NCI-H2227 (cell line): ENCODE results near the gene FUBP1.
"Not testable (repeated sequence)": the region's sequence is repeated elsewhere in the genome, so short reads cannot be mapped to it uniquely, and the experiment has no call there.

Experiments used
- DNase-seq: peaks from one replicate; lab custom pipeline; 2025; ENCODE audit not compliant: unreplicated experiment; lab: John Stamatoyannopoulos, UW

Gene FUBP1

GRCh38 chr1:77950873-77951272 lies 28.0 kb downstream of the FUBP1 start:
- no peak for DNase-seq

- peak; percentile 16 for DNase-seq
Measured at GRCh38 chr1:77948841-77949424, 29.9 kb downstream of the FUBP1 start.

- no peak for DNase-seq
Measured at GRCh38 chr1:77945345-77945744, 33.5 kb downstream of the FUBP1 start.

GRCh38 chr1:77942400-77943140 lies 36.3 kb downstream of the FUBP1 start:
- no peak for DNase-seq

GRCh38 chr1:77940921-77941570 lies 37.8 kb downstream of the FUBP1 start:
- DNase-seq = no peak

GRCh38 chr1:77938651-77939050 lies 40.2 kb downstream of the FUBP1 start:
- no peak for DNase-seq

GRCh38 chr1:77929806-77930205 lies 49.1 kb downstream of the FUBP1 start:
- DNase-seq = no peak

- no peak for DNase-seq
Measured at GRCh38 chr1:77927414-77927813, 51.5 kb downstream of the FUBP1 start.

- DNase-seq = no peak
Measured at GRCh38 chr1:77926561-77927357, 52.1 kb downstream of the FUBP1 start.

- no peak for DNase-seq
Measured at GRCh38 chr1:77925956-77926355, 52.9 kb downstream of the FUBP1 start.

- no peak for DNase-seq
Measured at GRCh38 chr1:77925518-77925917, 53.4 kb downstream of the FUBP1 start.

- not testable (repeated sequence) for DNase-seq
Measured at GRCh38 chr1:77918918-77919317, 60.0 kb downstream of the FUBP1 start.

GRCh38 chr1:77910116-77910515 lies 68.8 kb downstream of the FUBP1 start:
- no peak for DNase-seq

GRCh38 chr1:77906624-77907023 lies 72.2 kb downstream of the FUBP1 start:
- no peak for DNase-seq

- DNase-seq = no peak
Measured at GRCh38 chr1:77906019-77906545, 72.8 kb downstream of the FUBP1 start.

- no peak for DNase-seq
Measured at GRCh38 chr1:77905603-77906002, 73.3 kb downstream of the FUBP1 start.

- peak; percentile 42 for DNase-seq
Measured at GRCh38 chr1:77900687-77901293, 78.1 kb downstream of the FUBP1 start.

- no peak for DNase-seq
Measured at GRCh38 chr1:77899647-77900320, 79.1 kb downstream of the FUBP1 start.
